Measurements from ENCODE around the gene GLB1L3. TPM values are rescaled to one million over a fixed set of nuclear protein-coding genes. Genes with fewer than 3 reads are reported as not detected.
A peak's percentile ranks its signal among the peaks of the same experiment; 100 is the strongest.

GLB1L3 gene
- total and polyA plus RNA-seq, 11 donors = not detected

GRCh38 chr11:134258577-134258976, 17.6 kb upstream of the GLB1L3 start:
- peaks cover 0 to 17% (median 11%) of the 10 kb centered on the region in 12 donors for H3K4me1 ChIP-seq
- no peaks in the 10 kb centered on the region for H3K27me3 ChIP-seq
- no peak overlapping the region for H3K4me3 ChIP-seq
- intact Hi-C loops (cut with DNase I) = no loop called here
- ATAC-seq = no peak
- no peak for DNase-seq
- no peak for TF ChIP-seq POLR2A (IDR thresholded peaks at IDR 0.05)
- TF ChIP-seq CTCF (IDR thresholded peaks at IDR 0.05) = no peak
- peaks cover 0 to 71% (median 64%) of the 10 kb centered on the region in 9 donors for H3K36me3 ChIP-seq
- H3K27ac ChIP-seq = no peak overlapping the region
- H3K9me3 ChIP-seq = no peaks in the 10 kb centered on the region
- 74 to 86% (median 79%) methylated on average over 4 of the region's 4 CpGs for WGBS, 4 donors

GRCh38 chr11:134260503-134260902, 15.7 kb upstream of the GLB1L3 start:
- H3K36me3 ChIP-seq = peaks cover 0 to 90% (median 72%) of the 10 kb centered on the region in 9 donors
- ATAC-seq = no peak

GRCh38 chr11:134260983-134261382, 15.2 kb upstream of the GLB1L3 start:
- H3K36me3 ChIP-seq = peaks cover 0 to 90% (median 72%) of the 10 kb centered on the region in 9 donors
- TF ChIP-seq CTCF (IDR thresholded peaks at IDR 0.05) (no peak), POLR2A (IDR thresholded peaks at IDR 0.05) (no peak)
- DNase-seq (no peak), ATAC-seq (no peak)
- H3K27ac ChIP-seq = no peak overlapping the region
- H3K4me3 ChIP-seq = no peak overlapping the region
- intact Hi-C loops (cut with DNase I) = no loop called here
- 90 to 94% (median 92%) methylated on average over 15 to 16 of the region's 16 CpGs for WGBS, 4 donors
- no peaks in the 10 kb centered on the region for H3K27me3 ChIP-seq
- H3K9me3 ChIP-seq = no peaks in the 10 kb centered on the region
- no peaks in the 10 kb centered on the region for H3K4me1 ChIP-seq

More at GRCh38 chr11:134260503-134260902, 15.7 kb upstream of the GLB1L3 start:
- intact Hi-C loops (cut with DNase I) = no loop called here
- Histone ChIP-seq H3K4me3 (no peak overlapping the region), H3K27me3 (no peaks in the 10 kb centered on the region), H3K4me1 (peaks cover 0 to 3% (median 0%) of the 10 kb centered on the region in 12 donors), H3K9me3 (no peaks in the 10 kb centered on the region), H3K27ac (no peak overlapping the region)
- TF ChIP-seq CTCF (IDR thresholded peaks at IDR 0.05) = no peak
- no peak for TF ChIP-seq POLR2A (IDR thresholded peaks at IDR 0.05)
- no peak for DNase-seq

- DNase-seq (no peak), ATAC-seq (peak in 1 of 4 donors; percentile 49)
- Histone ChIP-seq H3K27ac (no peak overlapping the region), H3K4me1 (peaks cover 0 to 7% (median 0%) of the 10 kb centered on the region in 12 donors), H3K36me3 (peaks cover 0 to 85% (median 69%) of the 10 kb centered on the region in 9 donors), H3K27me3 (no peaks in the 10 kb centered on the region), H3K4me3 (no peak overlapping the region), H3K9me3 (no peaks in the 10 kb centered on the region)
- peak in 9 of 12 donors; percentile 16 to 44 (median 27) for TF ChIP-seq CTCF (IDR thresholded peaks at IDR 0.05)
- TF ChIP-seq POLR2A (IDR thresholded peaks at IDR 0.05) = no peak
- 87 to 91% (median 89%) methylated on average over 14 of the region's 14 CpGs for WGBS, 4 donors
- intact Hi-C loops (cut with DNase I) = no loop called here
Observed at GRCh38 chr11:134261626-134262488, 14.3 kb upstream of the GLB1L3 start.

Data from heart left ventricle (tissue), 16 donors.